Mesothelial cell of epicardium (in vitro differentiated cells): ENCODE data around the gene ABCA4. TPM values are rescaled to one million over a fixed set of nuclear protein-coding genes. Genes with fewer than 3 reads are reported as not detected.

Experiments used
- DNase-seq, 2 experiments: peaks; one replicate each; pipeline ENCODE4 v3.0.0; 2021; ENCODE audit warnings: low spot score in 2 of 2; ENCODE audit not compliant: unreplicated experiment in 2 of 2
- H3K27ac Mint-ChIP-seq: 2 replicates; pipeline ENCODE4 v1.8.0; 2021; ENCODE audit warnings: mixed read lengths
- H3K27me3 Mint-ChIP-seq: 2 replicates; pipeline ENCODE4 v1.8.0; 2021; ENCODE audit warnings: low read depth, mixed read lengths
- H3K36me3 Mint-ChIP-seq: 2 replicates; pipeline ENCODE4 v1.8.0; 2021; ENCODE audit warnings: mixed read lengths
- H3K4me1 Mint-ChIP-seq: 2 replicates; pipeline ENCODE4 v1.8.0; 2021; ENCODE audit warnings: mixed read lengths
- H3K4me3 Mint-ChIP-seq: 2 replicates; pipeline ENCODE4 v1.8.0; 2021; ENCODE audit warnings: mild to moderate bottlenecking, moderate library complexity, mixed read lengths
- H3K9me3 Mint-ChIP-seq: 2 replicates; pipeline ENCODE4 v1.8.0; 2021; ENCODE audit warnings: mixed read lengths
- total RNA-seq: library from RNA; stranded (reverse); gene quantifications from 3 replicates; pipeline ENCODE4 v1.2.1, GENCODE V29; 2021
- TF ChIP-seq, protein P1 (sequence below): fragments of 200-600 bp; sonication (generic); IDR thresholded peaks from one replicate; pipeline ENCODE4 v1.5.0; 2021; ENCODE audit warnings: antibody characterized with exemption; ENCODE audit not compliant: unreplicated experiment

ABCA4 gene
- total RNA-seq, 1 donor from 2014 or later = 14.5 TPM

DNA sequence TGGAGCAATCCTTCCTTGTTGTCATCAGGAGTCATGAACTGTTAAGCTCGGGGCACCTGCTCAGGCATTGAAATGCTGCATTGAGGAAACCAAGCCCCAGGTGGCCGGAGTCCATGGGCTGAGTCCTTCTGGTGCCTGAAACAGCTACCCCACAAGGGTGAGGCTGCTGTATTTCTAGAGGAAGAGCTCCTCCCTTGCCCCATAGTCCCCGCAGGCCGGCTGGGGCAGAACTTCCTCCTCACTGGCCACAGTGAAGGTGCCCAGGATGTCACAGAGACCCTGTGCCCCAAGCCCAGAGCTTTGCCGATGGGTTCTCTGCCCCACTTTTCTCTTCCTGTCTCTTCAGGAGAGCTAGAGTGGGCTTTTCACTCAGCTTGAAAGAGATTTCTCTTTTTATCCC, 130.9 kb downstream of the ABCA4 start:
- Mint-ChIP-seq H3K27ac (no peak overlapping the region), H3K4me1 (peaks cover 12% of the 10 kb centered on the region), H3K4me3 (no peak overlapping the region), H3K36me3 (peaks cover 5% of the 10 kb centered on the region), H3K27me3 (no peaks in the 10 kb centered on the region), H3K9me3 (no peaks in the 10 kb centered on the region)
- DNase-seq = peak in 1 of 2 experiments; percentile 21
- TF ChIP-seq, protein P1, sequence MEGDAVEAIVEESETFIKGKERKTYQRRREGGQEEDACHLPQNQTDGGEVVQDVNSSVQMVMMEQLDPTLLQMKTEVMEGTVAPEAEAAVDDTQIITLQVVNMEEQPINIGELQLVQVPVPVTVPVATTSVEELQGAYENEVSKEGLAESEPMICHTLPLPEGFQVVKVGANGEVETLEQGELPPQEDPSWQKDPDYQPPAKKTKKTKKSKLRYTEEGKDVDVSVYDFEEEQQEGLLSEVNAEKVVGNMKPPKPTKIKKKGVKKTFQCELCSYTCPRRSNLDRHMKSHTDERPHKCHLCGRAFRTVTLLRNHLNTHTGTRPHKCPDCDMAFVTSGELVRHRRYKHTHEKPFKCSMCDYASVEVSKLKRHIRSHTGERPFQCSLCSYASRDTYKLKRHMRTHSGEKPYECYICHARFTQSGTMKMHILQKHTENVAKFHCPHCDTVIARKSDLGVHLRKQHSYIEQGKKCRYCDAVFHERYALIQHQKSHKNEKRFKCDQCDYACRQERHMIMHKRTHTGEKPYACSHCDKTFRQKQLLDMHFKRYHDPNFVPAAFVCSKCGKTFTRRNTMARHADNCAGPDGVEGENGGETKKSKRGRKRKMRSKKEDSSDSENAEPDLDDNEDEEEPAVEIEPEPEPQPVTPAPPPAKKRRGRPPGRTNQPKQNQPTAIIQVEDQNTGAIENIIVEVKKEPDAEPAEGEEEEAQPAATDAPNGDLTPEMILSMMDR = no peak

DNA sequence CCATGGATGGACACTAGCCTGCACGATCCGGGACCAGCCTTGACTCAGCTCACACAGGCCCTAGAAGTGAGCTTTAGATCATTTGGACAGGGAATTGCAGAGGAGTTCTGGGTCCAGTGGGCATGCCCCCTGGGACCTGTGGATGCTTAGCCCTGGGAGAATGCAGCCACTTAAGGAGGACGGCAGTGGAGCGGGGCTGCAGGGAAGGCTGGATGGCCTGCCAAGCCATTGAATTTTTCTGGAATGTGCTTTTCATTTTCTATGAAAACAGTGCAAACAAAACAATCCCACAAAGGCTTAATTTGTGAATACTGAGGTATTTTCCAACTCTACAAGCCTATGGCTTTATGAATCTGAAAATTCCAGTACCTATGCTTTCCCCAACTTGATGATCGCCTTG, 131.3 kb downstream of the ABCA4 start:
- no peaks in the 10 kb centered on the region for H3K27me3 Mint-ChIP-seq
- H3K36me3 Mint-ChIP-seq = peaks cover 4% of the 10 kb centered on the region
- no peak overlapping the region for H3K4me3 Mint-ChIP-seq
- H3K4me1 Mint-ChIP-seq = peaks cover 12% of the 10 kb centered on the region
- TF ChIP-seq, protein P1 = no peak
- DNase-seq = peak in 1 of 2 experiments; percentile 25
- H3K27ac Mint-ChIP-seq = no peak overlapping the region
- H3K9me3 Mint-ChIP-seq = no peaks in the 10 kb centered on the region

DNA sequence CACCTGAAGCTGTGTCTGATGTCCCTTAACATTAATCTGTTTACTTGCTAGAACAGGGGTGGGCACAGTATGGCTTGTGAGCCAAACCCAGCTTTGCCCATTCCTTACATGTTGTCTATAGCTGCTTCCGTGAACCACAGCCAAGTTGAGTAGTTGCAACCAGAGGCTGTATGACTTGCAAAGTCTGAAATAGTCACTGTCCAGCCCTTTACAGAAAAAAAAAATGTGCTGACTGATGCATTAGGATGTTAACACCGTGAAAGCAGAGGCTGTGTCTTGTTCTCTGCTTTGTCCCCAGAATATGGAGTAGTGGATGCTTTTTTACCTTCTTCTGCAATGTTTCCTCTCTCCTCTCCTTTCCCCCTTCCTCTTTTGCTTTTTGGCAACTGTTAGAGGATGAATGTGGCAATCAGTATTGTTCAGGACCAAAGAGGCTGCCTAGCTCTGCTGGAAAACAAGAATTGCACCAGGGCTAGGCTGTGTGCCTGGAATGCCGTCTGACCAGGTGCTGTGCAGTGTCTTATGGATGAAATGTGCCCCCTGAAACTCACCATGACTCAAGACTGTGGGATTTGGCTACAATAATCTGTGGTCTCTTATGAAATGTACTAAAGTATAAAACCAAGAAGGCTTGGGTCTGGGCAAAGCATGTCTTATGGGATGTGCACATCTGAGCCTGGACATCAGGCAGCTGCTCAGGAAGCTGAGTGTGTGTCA, 132.2 kb downstream of the ABCA4 start:
- DNase-seq = peak in 1 of 2 experiments; percentile 30
- TF ChIP-seq, protein P1 = no peak
- H3K9me3 Mint-ChIP-seq = no peaks in the 10 kb centered on the region
- no peak overlapping the region for H3K4me3 Mint-ChIP-seq
- H3K27ac Mint-ChIP-seq = peak overlapping the region; percentile 72
- H3K27me3 Mint-ChIP-seq = no peaks in the 10 kb centered on the region
- H3K36me3 Mint-ChIP-seq = peaks cover 2% of the 10 kb centered on the region
- peaks cover 12% of the 10 kb centered on the region for H3K4me1 Mint-ChIP-seq

DNA sequence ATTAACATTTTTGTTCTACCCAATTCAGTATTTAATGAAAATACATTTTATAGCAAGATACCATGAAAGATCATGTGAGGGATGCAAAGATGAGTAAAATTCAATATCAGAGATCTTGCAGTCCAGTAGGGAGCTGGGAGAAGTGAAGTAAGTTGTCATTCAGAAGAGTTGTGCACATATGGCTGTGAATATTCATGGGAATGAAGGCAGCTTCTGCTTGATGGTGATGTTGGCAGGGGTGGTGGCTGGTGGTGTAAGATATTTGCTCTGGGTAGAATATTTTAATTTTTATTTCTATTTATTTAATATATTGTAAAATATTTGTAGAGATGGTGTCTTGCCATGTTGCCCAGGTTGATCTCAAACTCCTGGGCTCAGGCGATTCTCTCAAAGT, 139.7 kb downstream of the ABCA4 start:
- Mint-ChIP-seq H3K27me3 (no peaks in the 10 kb centered on the region), H3K27ac (no peak overlapping the region)
- DNase-seq = no peak

DNA sequence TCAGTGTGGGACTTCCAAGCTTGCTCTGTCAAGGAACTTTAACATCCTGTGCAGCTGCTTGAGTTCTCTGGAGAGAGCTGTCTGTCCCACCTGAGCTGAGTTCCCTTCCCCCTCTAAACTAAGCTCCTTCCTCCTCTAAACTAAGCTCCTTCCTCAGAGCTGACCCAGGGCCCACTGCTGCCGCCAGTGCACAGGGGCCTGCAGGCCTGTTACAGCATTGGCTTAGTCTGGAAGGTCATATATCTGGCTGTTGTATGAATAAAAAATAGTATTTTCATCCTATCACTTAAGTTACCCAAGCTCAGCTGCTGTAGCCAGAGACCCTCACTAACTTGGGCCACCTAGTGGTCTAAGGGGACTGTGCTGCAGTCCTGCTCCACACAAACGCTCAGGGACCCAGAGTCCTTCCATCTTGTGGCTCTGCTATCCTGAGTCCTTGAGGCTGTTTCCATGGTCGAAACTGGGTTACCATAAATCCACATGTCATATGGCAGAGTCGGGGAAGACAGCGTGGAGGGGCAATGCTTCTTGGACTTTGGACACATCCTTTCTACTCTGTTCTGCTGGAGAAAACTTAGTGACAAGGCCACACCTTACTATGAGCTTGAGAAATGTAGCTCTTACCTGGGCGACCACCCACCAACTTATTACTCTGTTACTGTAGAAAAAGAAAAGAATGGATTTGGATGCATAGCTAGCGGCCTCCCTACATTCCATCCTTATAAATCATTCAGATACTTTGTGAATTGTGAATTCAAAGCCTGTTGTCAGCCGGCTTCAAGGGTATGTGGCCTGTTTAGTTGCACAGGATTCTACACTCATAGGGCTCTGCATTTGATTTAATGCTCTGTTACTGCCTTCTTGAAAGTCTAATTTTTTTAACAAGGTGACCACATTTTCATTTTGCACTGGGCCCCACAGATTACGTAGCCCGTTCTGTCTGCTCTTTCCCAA, 140.4 kb downstream of the ABCA4 start:
- DNase-seq = peak in 1 of 2 experiments; percentile 35
- no peaks in the 10 kb centered on the region for H3K27me3 Mint-ChIP-seq
- H3K9me3 Mint-ChIP-seq = peaks cover 5% of the 10 kb centered on the region
- TF ChIP-seq, protein P1 = peak; percentile 27
- H3K4me1 Mint-ChIP-seq = peaks cover 27% of the 10 kb centered on the region
- peak overlapping the region; percentile 77 for H3K27ac Mint-ChIP-seq
- no peak overlapping the region for H3K4me3 Mint-ChIP-seq
- no peaks in the 10 kb centered on the region for H3K36me3 Mint-ChIP-seq

More for the DNA sequence above, 139.7 kb downstream of the ABCA4 start:
- H3K9me3 Mint-ChIP-seq = peaks cover 5% of the 10 kb centered on the region
- no peaks in the 10 kb centered on the region for H3K36me3 Mint-ChIP-seq
- TF ChIP-seq, protein P1 = no peak
- H3K4me1 Mint-ChIP-seq = peaks cover 27% of the 10 kb centered on the region
- H3K4me3 Mint-ChIP-seq = no peak overlapping the region
